ENCODE data around the gene LYRM2. TPM values are rescaled to one million over a fixed set of nuclear protein-coding genes. Genes with fewer than 3 reads are reported as not detected.
A peak's percentile ranks its signal among the peaks of the same experiment; 100 is the strongest.

Gene LYRM2
- total RNA-seq, 1 donor = 8.1 TPM

DNA sequence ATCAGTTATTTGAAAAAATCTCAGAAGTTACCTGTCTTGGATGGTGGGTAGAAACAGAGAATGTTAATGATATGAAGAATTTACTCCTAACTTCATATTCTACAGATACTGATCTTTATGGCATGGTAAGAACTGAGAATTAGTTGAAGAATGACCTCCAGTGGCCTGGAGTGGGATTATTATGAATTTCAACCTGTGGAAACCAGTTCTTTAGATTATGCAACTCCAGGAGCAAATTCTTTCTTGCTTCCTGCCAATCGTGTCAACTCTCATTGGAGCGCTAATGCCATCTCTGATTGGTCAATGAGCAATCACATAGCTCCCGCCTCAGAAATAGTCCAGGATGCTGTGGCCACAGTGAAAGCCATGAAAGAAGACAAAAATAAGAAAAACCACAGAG is 40.6 kb downstream of the LYRM2 start:
- peak in 2 of 3 donors; percentile 53 to 73 for DNase-seq (ENCODE audit: low read depth in 2 of 3, low spot score in 2 of 3)

DNA sequence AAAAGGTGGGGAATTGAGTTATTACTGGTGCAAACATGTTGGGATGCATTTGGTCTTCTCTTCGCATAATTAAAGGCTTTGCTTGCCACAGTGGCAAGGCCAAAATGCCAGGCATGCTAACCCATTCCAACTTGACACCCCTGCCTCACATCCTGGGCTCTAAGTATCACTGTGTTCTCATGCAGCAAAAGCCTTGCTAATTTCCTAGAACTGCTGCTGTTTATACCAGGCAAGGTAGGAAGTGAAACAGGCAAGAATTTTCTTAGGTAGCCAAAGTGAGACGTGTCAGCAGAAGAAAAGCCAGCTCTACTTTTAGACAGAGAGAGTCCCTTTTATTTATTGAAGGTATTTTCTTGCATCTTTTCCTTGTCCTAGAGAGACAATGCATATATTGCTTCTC is 41.2 kb downstream of the LYRM2 start:
- DNase-seq (ENCODE audit: low read depth in 2 of 3, low spot score in 2 of 3) = no peak

DNA sequence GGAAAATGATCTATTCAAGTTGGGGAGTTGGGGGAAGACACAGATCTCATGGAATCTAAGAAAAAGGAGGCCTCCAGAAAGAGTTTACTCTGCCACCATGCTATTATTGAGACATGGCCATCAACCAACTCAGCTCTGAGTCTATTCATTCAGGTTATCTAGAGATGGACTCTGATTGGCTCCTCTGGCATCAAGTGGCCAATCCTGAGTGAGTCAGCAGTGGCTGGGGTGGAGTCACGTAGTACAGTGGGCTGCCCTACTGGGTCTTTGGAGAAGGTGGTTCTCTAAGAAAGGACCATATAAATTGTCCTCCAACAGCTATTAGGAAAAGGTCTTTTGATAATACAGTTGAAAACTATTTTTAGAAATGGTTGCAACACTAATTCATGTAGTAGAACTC is 42.1 kb downstream of the LYRM2 start:
- DNase-seq (ENCODE audit: low read depth in 2 of 3, low spot score in 2 of 3) = peak in 1 of 3 donors; percentile 10

- DNase-seq (ENCODE audit: low read depth in 2 of 3, low spot score in 2 of 3) = peak in 1 of 3 donors; percentile 24
These were observed 42.5 kb downstream of the LYRM2 start for GRCh38 chr6:89596056-89596455.

- DNase-seq (ENCODE audit: low read depth in 2 of 3, low spot score in 2 of 3) = no peak
These were observed 46.8 kb downstream of the LYRM2 start for GRCh38 chr6:89591745-89592144.

DNA sequence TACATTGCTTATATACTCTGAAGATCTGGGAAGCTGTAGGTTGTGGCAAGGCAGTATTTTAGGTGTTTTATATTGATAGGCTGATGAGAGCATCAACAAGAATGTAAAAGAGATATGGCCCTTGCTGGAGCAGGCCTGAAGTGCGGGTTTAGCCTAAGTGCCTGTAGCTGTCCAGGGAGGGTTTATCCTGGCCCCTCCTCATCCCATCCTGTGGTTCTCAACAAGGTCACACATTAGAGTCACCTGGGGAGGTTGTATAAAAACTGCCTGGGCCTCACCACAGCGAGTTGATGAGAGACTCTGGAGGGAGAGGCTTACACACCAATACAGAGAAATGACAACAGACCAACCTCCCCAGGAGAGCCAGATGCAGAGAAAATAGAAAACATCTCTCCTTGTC is 48.4 kb downstream of the LYRM2 start:
- DNase-seq (ENCODE audit: low read depth in 2 of 3, low spot score in 2 of 3) = no peak

DNA sequence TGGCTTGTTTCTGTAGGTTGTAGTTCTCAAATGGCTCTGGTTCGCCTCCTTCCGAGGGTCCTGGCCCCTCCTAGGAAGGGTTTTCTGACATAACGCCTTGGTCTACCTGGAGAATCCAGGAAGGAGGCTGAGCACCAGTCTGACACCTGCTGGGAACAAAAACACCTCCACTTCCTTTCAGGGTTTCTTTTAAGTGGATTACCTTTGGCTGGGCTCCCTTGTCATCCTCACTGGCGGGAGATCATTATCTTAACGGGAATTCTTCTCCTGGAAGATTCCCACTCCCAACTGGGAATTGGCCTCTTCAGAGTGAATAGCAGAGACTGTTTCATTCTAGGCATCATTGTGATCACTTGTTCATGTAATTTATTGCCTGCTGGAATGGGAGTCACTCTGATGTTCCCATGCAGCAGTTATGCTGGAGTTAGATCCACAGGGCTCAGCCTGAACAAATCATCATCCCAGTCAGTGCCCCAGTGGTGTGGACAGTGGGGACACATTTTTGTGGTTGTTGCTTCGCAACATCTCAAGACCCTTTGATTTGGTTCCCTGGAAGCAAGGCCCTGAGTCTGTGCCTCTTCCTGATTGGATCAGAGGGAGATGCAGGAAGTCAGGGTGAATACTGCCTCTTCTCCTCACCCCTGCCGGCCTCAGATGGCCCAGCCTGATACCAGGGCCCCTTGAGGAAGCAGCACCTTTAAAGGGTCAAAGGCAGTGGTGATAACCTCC is 49.1 kb downstream of the LYRM2 start:
- DNase-seq (ENCODE audit: low read depth in 2 of 3, low spot score in 2 of 3) = no peak

DNA sequence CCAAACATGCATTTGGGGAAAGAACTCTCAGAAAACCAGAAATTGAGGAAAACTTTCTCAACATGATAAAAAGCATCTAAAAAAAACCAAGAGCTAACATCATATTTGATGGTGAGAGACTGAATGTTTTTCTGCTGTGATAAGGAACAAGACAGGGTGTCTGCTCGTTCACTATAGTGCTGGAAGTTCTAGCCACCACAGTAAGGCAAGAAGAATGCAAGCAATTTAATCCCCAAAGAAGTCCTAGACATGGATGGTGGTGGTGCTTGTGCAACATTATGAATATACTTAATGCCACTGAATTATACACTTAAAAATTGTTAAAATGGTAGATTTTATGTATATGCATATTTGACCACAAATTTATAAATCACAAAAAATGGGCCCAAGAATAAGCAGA is 53.4 kb downstream of the LYRM2 start:
- no peak for DNase-seq (ENCODE audit: low read depth in 2 of 3, low spot score in 2 of 3)

GRCh38 chr6:89584539-89584938 is 54.0 kb downstream of the LYRM2 start:
- no peak for DNase-seq (ENCODE audit: low read depth in 2 of 3, low spot score in 2 of 3)

GRCh38 chr6:89583559-89583958 is 55.0 kb downstream of the LYRM2 start:
- no peak for DNase-seq (ENCODE audit: low read depth in 2 of 3, low spot score in 2 of 3)

GRCh38 chr6:89582669-89583325 is 55.8 kb downstream of the LYRM2 start:
- no peak for DNase-seq (ENCODE audit: low read depth in 2 of 3, low spot score in 2 of 3)

DNA sequence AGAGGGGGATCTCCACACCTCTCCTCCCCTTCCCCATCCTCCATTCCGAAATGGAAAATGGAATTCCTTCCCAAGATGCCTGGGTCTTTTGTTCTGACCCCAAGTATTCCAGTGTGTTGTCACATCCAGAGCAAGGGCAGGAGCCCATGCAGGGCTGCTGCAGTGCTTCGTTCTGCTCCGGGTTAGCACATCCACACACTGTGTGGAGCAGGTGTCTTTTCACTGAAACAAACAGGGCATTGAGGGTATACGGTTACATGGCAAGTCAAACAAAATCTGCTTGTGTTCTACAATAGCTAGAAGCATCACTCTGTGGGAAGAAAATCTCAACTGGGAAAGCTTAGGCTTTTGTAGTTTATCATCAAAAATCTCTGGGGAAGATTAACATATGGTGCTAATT is 56.9 kb downstream of the LYRM2 start:
- no peak for DNase-seq (ENCODE audit: low read depth in 2 of 3, low spot score in 2 of 3)

DNA sequence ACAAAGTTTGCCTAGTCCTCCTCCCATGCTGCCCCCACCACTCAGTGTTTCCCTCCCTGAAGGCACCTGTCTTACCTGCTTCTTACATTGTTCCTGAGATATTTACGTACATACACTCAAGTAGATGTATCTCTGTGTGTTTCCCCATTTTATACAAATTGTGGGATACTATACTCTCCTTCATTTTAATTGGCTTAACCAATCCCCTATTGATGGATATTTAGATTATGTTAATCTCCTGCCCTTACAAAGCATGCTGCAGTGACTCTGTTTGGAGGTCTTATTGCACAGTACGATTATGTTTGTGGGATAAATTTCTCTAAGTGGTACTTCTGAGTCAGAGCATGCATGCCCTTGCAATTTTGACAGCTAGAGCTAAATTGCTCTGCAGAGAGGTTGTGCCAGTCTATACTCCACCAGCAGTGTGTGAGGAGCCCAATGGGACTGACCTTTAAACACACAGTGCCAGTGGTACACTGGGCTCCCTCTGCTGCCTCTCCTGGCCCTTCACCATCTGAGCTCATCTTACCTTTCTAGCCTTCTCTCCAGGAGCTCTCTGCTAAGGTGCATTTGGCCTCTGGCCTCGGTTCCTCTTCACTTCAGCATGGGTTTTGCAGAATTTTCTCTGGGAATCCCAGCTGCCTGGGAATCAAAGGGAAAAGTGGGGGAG is 57.4 kb downstream of the LYRM2 start:
- no peak for DNase-seq (ENCODE audit: low read depth in 2 of 3, low spot score in 2 of 3)

DNA sequence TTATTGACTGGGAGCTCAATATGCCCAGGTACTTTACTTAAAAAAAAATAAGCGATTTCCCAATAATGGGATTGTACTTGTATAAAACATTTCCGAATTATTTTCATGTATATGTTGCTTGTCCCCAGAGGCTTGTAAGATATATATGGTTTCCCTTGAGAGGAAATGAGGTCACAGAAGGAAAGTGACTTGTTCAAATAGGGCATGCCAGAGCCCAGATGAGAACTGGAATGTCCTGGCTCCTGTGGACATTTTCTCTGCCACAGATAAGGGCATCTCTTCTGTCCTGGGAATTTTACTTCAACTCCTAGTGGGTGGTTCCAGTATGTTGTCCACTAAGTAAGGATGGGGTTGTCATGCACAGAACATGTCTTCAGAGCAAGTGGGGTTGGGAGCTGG is 63.0 kb downstream of the LYRM2 start:
- no peak for DNase-seq (ENCODE audit: low read depth in 2 of 3, low spot score in 2 of 3)

GRCh38 chr6:89574910-89575561 is 63.5 kb downstream of the LYRM2 start:
- no peak for DNase-seq (ENCODE audit: low read depth in 2 of 3, low spot score in 2 of 3)

DNA sequence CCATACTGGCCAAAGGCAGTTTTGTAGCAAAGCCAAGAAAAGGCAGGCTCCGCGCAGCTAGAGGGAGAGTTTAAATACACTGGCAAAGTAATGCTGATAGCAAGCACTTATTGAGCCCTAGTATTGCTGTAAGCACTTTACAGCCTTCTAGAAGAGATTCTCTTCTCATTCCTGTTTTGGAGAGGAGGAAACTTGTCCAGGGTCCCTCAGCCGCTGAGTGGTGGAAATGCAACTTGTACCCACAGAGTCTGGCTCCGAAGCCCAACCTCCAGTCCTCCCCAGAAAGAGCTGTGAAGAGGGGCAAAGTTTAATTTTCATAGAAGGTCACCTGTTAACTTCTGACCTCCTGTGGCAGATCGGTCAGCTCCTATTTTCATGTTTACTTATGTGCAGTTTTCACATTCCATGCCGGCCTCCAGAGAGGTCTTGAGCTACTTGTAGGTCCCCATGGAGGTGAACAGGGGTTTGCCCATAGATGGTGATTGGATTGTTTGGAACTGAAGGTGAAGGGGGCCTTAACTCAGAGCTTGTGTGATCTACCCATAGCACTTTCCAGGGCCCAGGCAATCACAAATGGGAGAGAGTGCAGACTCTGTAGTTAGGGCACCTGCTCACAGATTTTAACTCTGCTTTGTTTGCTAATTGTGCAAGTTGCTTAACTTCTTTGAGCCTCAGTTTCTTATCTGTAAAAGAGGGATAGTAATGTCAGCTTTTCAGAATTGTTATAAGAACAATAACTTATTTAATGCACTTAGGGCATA is 70.7 kb downstream of the LYRM2 start:
- no peak for DNase-seq (ENCODE audit: low read depth in 2 of 3, low spot score in 2 of 3)

GRCh38 chr6:89566930-89567629 is 71.5 kb downstream of the LYRM2 start:
- no peak for DNase-seq (ENCODE audit: low read depth in 2 of 3, low spot score in 2 of 3)

GRCh38 chr6:89566008-89566800 is 72.3 kb downstream of the LYRM2 start:
- no peak for DNase-seq (ENCODE audit: low read depth in 2 of 3, low spot score in 2 of 3)

- DNase-seq (ENCODE audit: low read depth in 2 of 3, low spot score in 2 of 3) = no peak
These were observed 73.7 kb downstream of the LYRM2 start for GRCh38 chr6:89564752-89565427.
